Measurements from ENCODE around the gene PWP1. TPM values are rescaled to one million over a fixed set of nuclear protein-coding genes. Genes with fewer than 3 reads are reported as not detected.

Gene PWP1
- total RNA-seq, 1 donor from 2014 or later, result 84.0 TPM

DNA sequence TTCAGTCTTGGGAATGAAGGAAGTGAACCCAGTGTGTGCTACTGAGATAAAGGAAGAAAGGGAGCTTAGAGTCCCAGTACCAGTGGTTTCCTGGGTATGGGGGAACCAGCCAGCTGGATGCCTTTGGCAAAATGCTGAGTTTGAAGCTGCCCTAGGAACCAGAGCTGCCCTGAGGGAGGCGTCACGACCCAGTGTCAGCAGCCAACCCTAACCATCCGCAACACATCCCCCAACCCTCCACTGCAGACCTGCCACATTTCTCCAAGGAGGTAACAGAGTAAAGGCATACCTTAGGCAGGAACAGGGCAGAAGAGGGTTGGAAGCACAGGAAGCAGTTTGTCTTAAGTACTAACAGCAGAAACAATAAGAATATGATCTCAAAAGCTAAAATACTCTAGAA is 46.8 kb downstream of the PWP1 start:
- Histone ChIP-seq H3K36me3 (peaks cover 0 to 47% of the 10 kb centered on the region in 2 donors), H3K27me3 (no peaks in the 10 kb centered on the region), H3K9me3 (no peaks in the 10 kb centered on the region), H3K4me3 (no peak overlapping the region), H3K4me1 (no peaks in the 10 kb centered on the region), H3K27ac (no peak overlapping the region)
- intact Hi-C loops (cut with DNase I), result no loop called here
- no peak for TF ChIP-seq POLR2A (IDR thresholded peaks at IDR 0.05)
- TF ChIP-seq, protein P1, sequence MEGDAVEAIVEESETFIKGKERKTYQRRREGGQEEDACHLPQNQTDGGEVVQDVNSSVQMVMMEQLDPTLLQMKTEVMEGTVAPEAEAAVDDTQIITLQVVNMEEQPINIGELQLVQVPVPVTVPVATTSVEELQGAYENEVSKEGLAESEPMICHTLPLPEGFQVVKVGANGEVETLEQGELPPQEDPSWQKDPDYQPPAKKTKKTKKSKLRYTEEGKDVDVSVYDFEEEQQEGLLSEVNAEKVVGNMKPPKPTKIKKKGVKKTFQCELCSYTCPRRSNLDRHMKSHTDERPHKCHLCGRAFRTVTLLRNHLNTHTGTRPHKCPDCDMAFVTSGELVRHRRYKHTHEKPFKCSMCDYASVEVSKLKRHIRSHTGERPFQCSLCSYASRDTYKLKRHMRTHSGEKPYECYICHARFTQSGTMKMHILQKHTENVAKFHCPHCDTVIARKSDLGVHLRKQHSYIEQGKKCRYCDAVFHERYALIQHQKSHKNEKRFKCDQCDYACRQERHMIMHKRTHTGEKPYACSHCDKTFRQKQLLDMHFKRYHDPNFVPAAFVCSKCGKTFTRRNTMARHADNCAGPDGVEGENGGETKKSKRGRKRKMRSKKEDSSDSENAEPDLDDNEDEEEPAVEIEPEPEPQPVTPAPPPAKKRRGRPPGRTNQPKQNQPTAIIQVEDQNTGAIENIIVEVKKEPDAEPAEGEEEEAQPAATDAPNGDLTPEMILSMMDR (IDR thresholded peaks at IDR 0.05), result no peak
- TF ChIP-seq POLR2AphosphoS5 (IDR thresholded peaks at IDR 0.05; ENCODE audit: insufficient read depth in 1 of 2, low read depth in 1 of 2), result no peak
- no peak for DNase-seq (ENCODE audit: extremely low spot score in 2 of 2)

DNA sequence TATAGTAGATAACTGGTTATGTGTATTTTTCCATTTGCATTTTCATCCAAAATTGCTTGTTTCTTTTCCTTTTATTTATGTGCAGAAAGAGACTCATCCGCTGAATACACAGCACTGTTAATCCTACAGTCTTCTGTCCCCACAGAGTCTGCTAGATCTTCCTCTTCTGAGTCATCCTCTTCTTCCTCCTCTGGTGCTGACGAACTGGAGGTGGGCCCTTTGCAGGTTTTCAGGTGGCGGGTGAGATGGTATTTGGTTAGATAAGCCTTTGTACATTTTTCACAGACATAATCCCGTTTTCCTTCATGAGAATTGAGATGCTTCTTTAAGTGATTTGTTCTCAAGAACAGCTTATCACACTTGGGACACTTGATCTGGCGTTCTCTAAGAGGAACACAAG is 48.5 kb downstream of the PWP1 start:
- H3K27me3 ChIP-seq, result no peaks in the 10 kb centered on the region
- TF ChIP-seq, protein P1 (IDR thresholded peaks at IDR 0.05), result no peak
- no peak for TF ChIP-seq POLR2A (IDR thresholded peaks at IDR 0.05)
- no peak for TF ChIP-seq POLR2AphosphoS5 (IDR thresholded peaks at IDR 0.05; ENCODE audit: insufficient read depth in 1 of 2, low read depth in 1 of 2)
- H3K27ac ChIP-seq, result no peak overlapping the region
- no peaks in the 10 kb centered on the region for H3K4me1 ChIP-seq
- H3K4me3 ChIP-seq, result no peak overlapping the region
- intact Hi-C loops (cut with DNase I), result no loop called here
- DNase-seq (ENCODE audit: extremely low spot score in 2 of 2), result no peak
- no peaks in the 10 kb centered on the region for H3K9me3 ChIP-seq
- H3K36me3 ChIP-seq, result peaks cover 0 to 64% of the 10 kb centered on the region in 2 donors

DNA sequence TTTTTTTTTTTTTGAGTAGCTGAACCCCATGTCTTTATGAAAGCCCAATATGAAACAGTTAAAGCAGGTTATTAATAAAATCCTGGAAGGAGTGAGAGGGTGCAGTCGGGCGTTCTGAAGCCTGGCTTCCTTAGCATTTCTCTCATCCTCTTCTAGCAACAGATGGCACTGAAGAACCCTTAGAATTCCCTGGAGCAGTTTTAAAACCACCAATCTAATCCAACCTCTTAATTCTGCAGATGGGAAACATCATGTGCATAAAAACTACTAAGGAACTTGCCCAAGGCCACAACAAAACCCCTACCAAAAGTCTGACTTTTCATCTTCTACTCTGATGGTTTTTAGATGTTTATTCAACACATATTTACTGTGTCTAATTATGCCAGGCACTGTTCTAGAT is 50.2 kb downstream of the PWP1 start:
- no peaks in the 10 kb centered on the region for H3K4me1 ChIP-seq
- DNase-seq (ENCODE audit: extremely low spot score in 2 of 2), result no peak
- intact Hi-C loops (cut with DNase I), result no loop called here
- no peak overlapping the region for H3K27ac ChIP-seq
- H3K9me3 ChIP-seq, result no peaks in the 10 kb centered on the region
- no peak overlapping the region for H3K4me3 ChIP-seq
- H3K27me3 ChIP-seq, result no peaks in the 10 kb centered on the region
- TF ChIP-seq, protein P1 (IDR thresholded peaks at IDR 0.05), result no peak
- TF ChIP-seq POLR2A (IDR thresholded peaks at IDR 0.05), result no peak
- TF ChIP-seq POLR2AphosphoS5 (IDR thresholded peaks at IDR 0.05; ENCODE audit: insufficient read depth in 1 of 2, low read depth in 1 of 2), result no peak
- H3K36me3 ChIP-seq, result peaks cover 0 to 80% of the 10 kb centered on the region in 2 donors

DNA sequence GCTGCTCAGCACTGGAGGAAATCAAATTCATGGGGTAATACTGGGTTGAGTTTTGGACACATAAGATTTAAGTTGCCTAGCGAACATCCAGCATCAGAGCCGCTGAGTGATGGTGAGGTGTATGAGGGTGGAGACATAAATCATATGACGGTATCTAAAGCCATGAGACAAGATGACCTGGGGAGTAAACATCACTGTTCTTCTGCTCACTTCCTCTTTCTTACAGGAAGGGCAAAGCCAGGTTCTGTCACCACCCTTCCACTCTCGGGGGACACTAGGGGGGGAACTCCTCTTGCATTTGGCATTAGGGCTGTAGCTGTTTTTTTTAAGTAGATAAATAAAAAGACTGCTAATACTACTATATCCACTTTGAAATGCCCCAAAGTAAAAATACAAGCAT is 51.3 kb downstream of the PWP1 start:
- Histone ChIP-seq H3K27me3 (no peaks in the 10 kb centered on the region), H3K27ac (no peak overlapping the region), H3K36me3 (peaks cover 0 to 91% of the 10 kb centered on the region in 2 donors), H3K4me1 (no peaks in the 10 kb centered on the region), H3K4me3 (no peak overlapping the region), H3K9me3 (no peaks in the 10 kb centered on the region)
- TF ChIP-seq, protein P1 (IDR thresholded peaks at IDR 0.05), result no peak
- TF ChIP-seq POLR2AphosphoS5 (IDR thresholded peaks at IDR 0.05; ENCODE audit: insufficient read depth in 1 of 2, low read depth in 1 of 2) (no peak), POLR2A (IDR thresholded peaks at IDR 0.05) (no peak)
- DNase-seq (ENCODE audit: extremely low spot score in 2 of 2), result no peak
- intact Hi-C loops (cut with DNase I), result no loop called here

DNA sequence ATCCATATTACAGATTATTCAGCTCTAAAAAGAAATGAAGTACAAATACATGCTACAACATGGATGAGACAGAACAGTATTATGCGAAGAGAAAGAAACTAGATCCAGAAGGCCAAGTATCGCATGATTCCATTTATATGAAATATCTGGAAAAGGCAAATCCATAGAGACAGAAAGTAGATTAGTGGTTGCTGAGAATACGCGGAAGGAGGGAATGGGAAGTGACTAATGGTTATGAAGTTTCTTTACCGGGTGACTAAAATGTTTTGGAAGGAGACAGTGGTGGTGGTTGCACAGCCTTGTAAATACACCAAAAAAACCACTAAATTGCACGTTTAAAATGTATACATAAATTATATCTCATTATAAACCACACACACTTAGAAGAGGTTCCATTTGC is 62.9 kb downstream of the PWP1 start:
- Histone ChIP-seq H3K27me3 (no peaks in the 10 kb centered on the region), H3K27ac (no peak overlapping the region), H3K4me1 (peaks cover 21% of the 10 kb centered on the region), H3K4me3 (no peak overlapping the region), H3K36me3 (peaks cover 4 to 66% of the 10 kb centered on the region in 2 donors), H3K9me3 (no peaks in the 10 kb centered on the region)
- TF ChIP-seq POLR2A (IDR thresholded peaks at IDR 0.05) (no peak), POLR2AphosphoS5 (IDR thresholded peaks at IDR 0.05; ENCODE audit: insufficient read depth in 1 of 2, low read depth in 1 of 2) (no peak)
- TF ChIP-seq, protein P1 (IDR thresholded peaks at IDR 0.05), result no peak
- intact Hi-C loops (cut with DNase I), result no loop called here
- DNase-seq (ENCODE audit: extremely low spot score in 2 of 2), result no peak
